GM21390 (cell line): ENCODE results near the gene AFF3.

Experiments
- ATAC-seq: cut with Tn5 transposase; IDR thresholded peaks from one replicate; pipeline ENCODE4 v1.9.1; 2021; ENCODE audit not compliant: unreplicated experiment

AFF3 gene

DNA sequence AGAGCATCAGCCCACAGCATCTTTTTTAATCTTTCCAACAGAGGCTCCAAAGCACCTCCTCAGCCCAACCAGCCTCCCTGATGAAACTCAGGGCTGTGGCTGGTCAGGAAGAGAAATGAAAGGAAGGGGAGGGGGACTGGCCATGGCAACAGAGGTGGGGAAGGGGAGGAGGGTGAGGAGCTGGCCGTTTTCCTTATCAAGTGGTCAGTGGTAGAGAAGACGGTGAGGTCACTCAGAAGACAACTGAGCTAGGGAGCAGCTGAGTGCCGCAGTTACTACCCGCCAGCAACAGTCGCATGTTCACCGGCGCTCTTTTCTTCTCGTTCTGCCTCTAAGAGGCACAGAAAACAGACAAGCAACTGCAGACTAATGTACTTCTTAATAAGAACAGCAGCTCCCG, 97.4 kb downstream of the AFF3 start:
- no peak for ATAC-seq

DNA sequence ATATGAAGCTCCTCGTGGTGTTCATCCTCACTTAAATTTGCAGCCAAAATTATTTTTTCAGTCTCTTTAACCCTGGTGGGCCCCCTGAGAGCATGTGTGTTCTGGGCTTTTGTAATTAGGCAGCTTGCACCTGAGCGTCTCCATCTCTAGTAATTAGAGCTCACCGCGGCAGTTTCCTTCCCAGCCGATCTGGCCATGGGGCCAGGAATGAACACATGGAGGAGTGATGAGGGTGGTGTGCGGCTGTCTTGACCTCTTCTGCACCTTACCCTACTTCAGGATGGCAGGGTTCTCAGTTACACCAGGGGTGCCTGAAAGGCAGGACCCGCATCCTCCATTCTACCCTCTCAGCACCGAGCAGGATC, 98.5 kb downstream of the AFF3 start:
- no peak for ATAC-seq

DNA sequence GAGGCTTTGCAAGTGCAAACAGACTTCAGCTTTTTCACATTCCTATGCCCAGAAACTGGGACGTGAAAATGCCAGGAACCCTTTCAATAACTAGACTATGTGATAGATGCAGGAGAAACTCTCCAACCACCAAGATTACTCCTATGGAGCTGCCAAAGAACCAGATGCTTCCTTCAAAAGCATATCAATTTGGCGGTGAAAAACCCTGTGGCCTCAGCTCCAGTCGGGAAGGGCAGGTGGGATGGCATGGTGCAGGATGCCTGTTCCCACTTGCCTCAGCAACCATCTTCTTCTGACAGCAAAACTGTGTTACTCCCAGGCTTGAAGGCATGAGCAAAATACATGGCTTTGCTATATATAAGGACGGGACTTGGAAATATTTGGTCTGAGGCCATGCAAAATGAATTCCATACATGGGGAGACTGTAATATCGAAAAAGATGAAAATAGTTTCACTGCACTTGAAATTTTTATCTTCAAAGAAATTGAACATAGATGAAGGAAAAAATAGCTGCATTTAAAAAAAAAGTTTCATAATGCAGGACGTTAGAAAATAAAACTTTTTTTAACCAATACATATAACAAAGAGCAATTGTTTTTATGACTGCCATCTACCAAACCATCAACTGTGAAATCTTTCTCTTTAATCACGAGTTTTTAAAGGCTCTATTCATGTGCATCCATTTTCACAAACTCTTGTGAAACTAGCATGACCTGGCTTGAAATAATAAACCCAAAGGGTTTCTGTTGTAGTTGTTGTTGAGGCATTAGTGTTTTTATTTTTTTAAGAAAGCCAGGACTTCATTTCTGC, 99.1 kb downstream of the AFF3 start:
- no peak for ATAC-seq

- ATAC-seq = no peak
Observed at GRCh38 chr2:100042562-100042961, 99.8 kb downstream of the AFF3 start.

GRCh38 chr2:100041946-100042345, 100.4 kb downstream of the AFF3 start:
- no peak for ATAC-seq

- no peak for ATAC-seq
Observed at GRCh38 chr2:100041385-100041784, 101.0 kb downstream of the AFF3 start.

- ATAC-seq = no peak
Observed at GRCh38 chr2:100040906-100041305, 101.5 kb downstream of the AFF3 start.

GRCh38 chr2:100039291-100039980, 103.0 kb downstream of the AFF3 start:
- ATAC-seq = no peak

DNA sequence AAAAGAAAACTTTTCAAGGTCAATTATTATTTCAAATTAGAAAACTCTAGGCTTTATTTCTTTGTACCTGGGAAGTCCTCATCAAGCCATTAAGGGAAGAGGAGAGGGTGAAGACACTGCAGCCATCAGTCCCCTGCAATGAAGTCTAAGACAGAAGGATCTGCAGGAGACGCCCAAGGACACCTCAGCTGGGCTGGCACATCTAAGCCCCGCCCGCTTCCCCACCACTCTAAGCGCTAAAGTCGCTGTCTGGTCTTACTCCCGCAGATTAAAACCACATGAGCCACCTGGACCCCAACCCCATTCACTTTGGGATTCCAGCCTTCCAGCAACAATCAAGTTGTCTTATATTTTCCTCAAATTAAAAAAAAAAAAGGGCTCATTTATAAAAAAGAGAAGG, 104.4 kb downstream of the AFF3 start:
- ATAC-seq = no peak

GRCh38 chr2:100036793-100037192, 105.6 kb downstream of the AFF3 start:
- ATAC-seq = no peak

DNA sequence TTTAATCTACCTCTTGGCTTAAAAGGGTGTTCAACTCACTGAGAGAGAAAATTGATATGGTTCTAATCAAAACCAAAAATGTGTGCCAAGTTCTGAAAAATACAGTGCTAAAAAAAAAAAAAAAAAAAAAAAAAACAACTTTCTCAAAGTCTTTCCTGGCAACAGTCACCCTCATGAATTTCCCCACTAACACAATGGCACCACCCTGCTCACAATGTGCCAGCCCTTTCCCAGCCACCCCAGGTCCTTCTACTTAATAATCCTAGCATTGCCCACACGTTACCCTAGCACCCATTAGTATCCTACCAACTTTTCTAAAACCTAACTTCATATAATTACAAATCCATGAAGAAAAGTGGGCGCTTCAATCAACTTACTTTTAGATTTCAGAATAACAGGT, 106.4 kb downstream of the AFF3 start:
- no peak for ATAC-seq

DNA sequence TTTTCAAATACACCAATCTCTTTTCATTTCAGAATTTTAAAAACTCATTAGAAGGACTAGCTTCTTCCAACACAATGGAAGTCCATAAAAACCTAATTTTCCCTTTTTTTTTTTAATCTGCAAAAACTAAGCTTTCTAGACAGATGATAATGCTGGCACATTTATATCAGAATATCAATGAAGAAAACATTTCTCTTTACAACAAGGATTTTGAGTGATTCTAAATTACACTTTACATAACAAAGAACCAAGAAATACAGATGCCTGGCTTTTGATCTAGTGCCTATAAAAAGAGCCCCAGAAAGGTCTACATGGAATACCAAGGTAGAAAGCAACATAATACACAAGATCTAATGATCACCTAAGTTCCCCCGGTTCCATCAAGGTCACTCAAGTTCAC, 108.0 kb downstream of the AFF3 start:
- ATAC-seq = no peak

DNA sequence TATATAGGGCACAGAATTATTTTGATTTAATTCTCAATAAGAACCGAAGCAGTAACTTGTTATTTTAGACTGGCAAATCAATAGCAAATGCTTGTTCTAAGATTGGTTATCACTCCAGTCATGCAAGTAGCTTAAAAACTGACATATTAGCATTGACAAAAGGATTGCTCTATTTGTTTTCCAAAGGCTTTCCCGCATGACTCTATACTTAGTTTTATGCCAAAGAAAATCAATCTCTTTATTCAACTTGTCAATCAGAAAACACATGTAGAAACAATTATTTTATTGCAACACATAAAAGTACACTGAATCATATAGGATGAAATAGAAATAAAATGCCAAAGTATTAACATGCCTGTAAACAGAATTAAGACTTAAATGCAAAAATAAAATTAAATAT, 108.4 kb downstream of the AFF3 start:
- ATAC-seq = no peak

DNA sequence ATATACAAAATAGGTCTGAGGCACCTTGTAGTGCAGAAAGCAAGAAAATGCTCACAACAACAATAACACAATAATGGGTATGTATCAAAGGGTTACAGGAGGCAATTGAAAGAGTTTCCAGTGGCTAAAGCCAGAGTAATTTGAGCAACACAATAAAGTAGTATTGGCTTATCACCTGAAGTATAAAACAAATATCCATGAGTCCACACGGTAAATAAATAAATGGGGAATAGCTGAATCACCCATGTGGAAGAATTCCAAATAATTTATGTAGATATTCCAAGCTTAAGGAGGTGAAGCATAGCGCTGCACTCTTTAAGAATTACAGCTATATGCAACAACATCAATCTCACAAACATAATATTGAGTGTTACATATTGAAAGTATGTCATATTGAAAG, 110.8 kb downstream of the AFF3 start:
- ATAC-seq = no peak

- no peak for ATAC-seq
Observed at GRCh38 chr2:100029460-100029859, 112.9 kb downstream of the AFF3 start.

GRCh38 chr2:100021791-100022340, 120.5 kb downstream of the AFF3 start:
- no peak for ATAC-seq

GRCh38 chr2:100019499-100019898, 122.9 kb downstream of the AFF3 start:
- no peak for ATAC-seq

- ATAC-seq = no peak
Observed at GRCh38 chr2:100018341-100019193, 123.8 kb downstream of the AFF3 start.

DNA sequence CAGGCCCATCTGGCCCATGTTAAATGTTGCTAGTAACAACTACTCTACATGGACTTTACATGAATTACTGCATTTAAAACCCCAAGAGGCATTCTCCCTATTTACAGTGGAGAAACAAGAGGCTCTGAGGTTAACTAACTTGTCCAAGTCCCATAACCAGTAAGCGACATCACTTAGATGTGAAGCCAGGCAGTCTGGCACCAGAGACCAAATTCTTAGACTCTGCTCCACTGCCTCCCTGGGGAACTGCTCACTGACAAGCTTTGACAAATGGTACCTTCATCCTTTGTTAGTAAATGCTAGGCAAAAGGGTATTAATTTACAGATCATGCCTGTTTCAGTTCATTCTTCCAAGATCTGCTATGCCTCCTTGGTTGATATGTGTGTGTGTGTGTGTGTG, 124.8 kb downstream of the AFF3 start:
- no peak for ATAC-seq

GRCh38 chr2:100016756-100017155, 125.6 kb downstream of the AFF3 start:
- ATAC-seq = no peak

DNA sequence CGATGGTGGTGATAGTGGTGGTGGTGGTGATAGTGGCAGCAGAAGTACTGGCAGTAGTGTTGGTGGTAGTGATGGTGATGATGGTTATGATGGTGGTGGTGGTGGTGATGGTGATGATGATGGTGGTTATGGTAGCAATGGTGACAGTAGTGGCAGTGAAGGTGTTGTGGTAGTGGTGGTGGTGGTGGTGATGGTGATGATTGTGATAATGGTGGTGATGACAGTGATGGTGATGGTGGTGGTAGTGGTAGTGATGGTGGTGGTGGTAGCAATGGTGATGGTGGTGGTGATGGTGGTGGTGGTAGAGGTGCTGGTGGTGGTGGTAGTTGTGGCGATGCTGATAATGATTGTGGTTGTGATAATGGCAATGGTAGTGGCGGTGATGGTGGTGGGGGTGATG, 126.5 kb downstream of the AFF3 start:
- ATAC-seq = no peak
